Right atrium auricular region (tissue), 2 donors: ENCODE results near the gene KMT5C. TPM values are rescaled to one million over a fixed set of nuclear protein-coding genes. Genes with fewer than 3 reads are reported as not detected.

Experiments
- DNase-seq: peaks from one replicate; pipeline ENCODE4 v3.0.0-alpha.2; 2019; ENCODE audit warnings: low spot score
- H3K27ac ChIP-seq, 2 donors: fragments of 200-600 bp; sonication (generic); 1 replicate in 1 of 2; 2 replicates in 1 of 2; pipeline ENCODE4 v1.5.1; 2016 to 2019
- H3K27me3 ChIP-seq, 2 donors: fragments of 200-600 bp; sonication (generic); one replicate each; pipeline versions ENCODE4 v1.5.1 to v1.6.0; 2017 to 2019
- H3K36me3 ChIP-seq: fragments of 200-600 bp; sonication (generic); one replicate; pipeline ENCODE4 v1.5.1; 2016
- H3K4me1 ChIP-seq, 2 donors: fragments of 200-600 bp; sonication (generic); one replicate each; pipeline versions ENCODE4 v1.5.1 to v1.6.0; 2017 to 2019
- H3K4me3 ChIP-seq, 2 donors: fragments of 200-600 bp; sonication (generic); 1 replicate in 1 of 2; 2 replicates in 1 of 2; pipeline ENCODE4 v1.5.1; 2017 to 2019; ENCODE audit warnings: mild to moderate bottlenecking in 1 of 2, moderate library complexity in 1 of 2
- H3K9me3 ChIP-seq, 2 donors: fragments of 200-600 bp; sonication (generic); one replicate each; pipeline ENCODE4 v1.5.1; 2019
- CTCF ChIP-seq, 2 donors: fragments of 200-600 bp; sonication (generic); IDR thresholded peaks; one replicate each; pipeline ENCODE4 v1.5.1; 2019; ENCODE audit warnings: antibody characterized with exemption in 2 of 2
- total RNA-seq, 2 donors: library from RNA; depleted of rRNA; stranded (reverse); fragments of >200 nt; gene quantifications; one replicate each; pipeline ENCODE4 v1.1.0, GENCODE V29; 2016

The KMT5C gene
- total RNA-seq, 2 donors from 2014 or later: 2.4 to 3.3 TPM

- Histone ChIP-seq H3K4me1 (peaks cover 0 to 15% of the 10 kb centered on the region in 2 donors), H3K9me3 (no peaks in the 10 kb centered on the region), H3K27ac (no peak overlapping the region), H3K36me3 (peaks cover 14% of the 10 kb centered on the region), H3K4me3 (no peak overlapping the region), H3K27me3 (no peaks in the 10 kb centered on the region)
- DNase-seq: no peak
- no peak for TF ChIP-seq CTCF (IDR thresholded peaks at IDR 0.05)
Measured at GRCh38 chr19:55345818-55346724, 6.4 kb downstream of the KMT5C start.

GRCh38 chr19:55346725-55347441 is 7.2 kb downstream of the KMT5C start:
- no peak for TF ChIP-seq CTCF (IDR thresholded peaks at IDR 0.05)
- Histone ChIP-seq H3K9me3 (no peaks in the 10 kb centered on the region), H3K36me3 (peaks cover 14% of the 10 kb centered on the region), H3K4me3 (no peak overlapping the region), H3K27me3 (peaks cover 3 to 5% of the 10 kb centered on the region in 2 donors), H3K27ac (no peak overlapping the region), H3K4me1 (peaks cover 0 to 9% of the 10 kb centered on the region in 2 donors)
- DNase-seq: no peak

GRCh38 chr19:55347442-55348009 is 7.8 kb downstream of the KMT5C start:
- TF ChIP-seq CTCF (IDR thresholded peaks at IDR 0.05): no peak
- Histone ChIP-seq H3K27me3 (peaks cover 9 to 11% of the 10 kb centered on the region in 2 donors), H3K4me3 (no peak overlapping the region), H3K36me3 (peaks cover 10% of the 10 kb centered on the region), H3K4me1 (peaks cover 0 to 9% of the 10 kb centered on the region in 2 donors), H3K27ac (no peak overlapping the region), H3K9me3 (no peaks in the 10 kb centered on the region)
- DNase-seq: no peak

- no peak for TF ChIP-seq CTCF (IDR thresholded peaks at IDR 0.05)
- Histone ChIP-seq H3K4me3 (no peak overlapping the region), H3K4me1 (peaks cover 0 to 14% of the 10 kb centered on the region in 2 donors), H3K27me3 (peaks cover 18 to 20% of the 10 kb centered on the region in 2 donors), H3K36me3 (peaks cover 4% of the 10 kb centered on the region), H3K9me3 (no peaks in the 10 kb centered on the region), H3K27ac (no peak overlapping the region)
- no peak for DNase-seq
Measured at GRCh38 chr19:55348317-55349034, 8.8 kb downstream of the KMT5C start.

- peaks cover 21 to 33% of the 10 kb centered on the region in 2 donors for H3K27me3 ChIP-seq
- no peak for TF ChIP-seq CTCF (IDR thresholded peaks at IDR 0.05)
Measured at GRCh38 chr19:55350620-55351315, 11.1 kb downstream of the KMT5C start.

More at GRCh38 chr19:55350620-55351315, 11.1 kb downstream of the KMT5C start:
- no peak overlapping the region for H3K27ac ChIP-seq
- H3K36me3 ChIP-seq: peaks cover 4% of the 10 kb centered on the region
- H3K4me3 ChIP-seq: no peak overlapping the region
- H3K9me3 ChIP-seq: no peaks in the 10 kb centered on the region
- DNase-seq: no peak
- H3K4me1 ChIP-seq: peaks cover 0 to 29% of the 10 kb centered on the region in 2 donors
